MCF 10A (cell line): ENCODE data around the gene NPHP4. TPM values are rescaled to one million over a fixed set of nuclear protein-coding genes. Genes with fewer than 3 reads are reported as not detected.

Source experiments
- BruUV-seq: library from RNA; stranded (reverse); fragments of 400-500 nt; replicated peaks from 2 replicates; lab custom pipeline; 2021; lab: Mats Ljungman, UMichigan
- CTCF ChIA-PET: fragments of 300-600 bp; sonication (Branson Sonifier 250); formaldehyde crosslinking; extraction: SDS; loops from one replicate; lab custom pipeline; 2021; ENCODE audit warnings: antibody characterized with exemption, inconsistent platforms; lab: Yijun Ruan, JAX
- POLR2A ChIA-PET: fragments of 300-600, 350-650 bp; sonication (Branson Sonifier 250); formaldehyde crosslinking; extraction: SDS; loops from one replicate; lab custom pipeline; 2020; ENCODE audit warnings: antibody characterized with exemption, inconsistent platforms; lab: Yijun Ruan, JAX
- DNase-seq: peaks from one replicate; pipeline ENCODE4 v3.0.0-alpha.2; 2018; ENCODE audit not compliant: unreplicated experiment
- H3K27ac Mint-ChIP-seq: one replicate; pipeline ENCODE4 v1.8.0; 2022; ENCODE audit warnings: mild to moderate bottlenecking, low read depth, mixed read lengths; ENCODE audit not compliant: unreplicated experiment
- H3K27me3 Mint-ChIP-seq: one replicate; pipeline ENCODE4 v1.8.0; 2022; ENCODE audit warnings: mixed read lengths; ENCODE audit not compliant: insufficient read depth, unreplicated experiment
- H3K36me3 Mint-ChIP-seq: one replicate; pipeline ENCODE4 v1.8.0; 2022; ENCODE audit warnings: mild to moderate bottlenecking, moderate library complexity, mixed read lengths; ENCODE audit not compliant: insufficient read depth, unreplicated experiment
- H3K4me1 Mint-ChIP-seq: one replicate; pipeline ENCODE4 v1.8.0; 2022; ENCODE audit warnings: mixed read lengths; ENCODE audit not compliant: insufficient read depth, unreplicated experiment
- H3K4me3 Mint-ChIP-seq: one replicate; pipeline ENCODE4 v1.8.0; 2022; ENCODE audit warnings: mild to moderate bottlenecking, moderate library complexity, mixed read lengths; ENCODE audit not compliant: unreplicated experiment
- H3K9me3 Mint-ChIP-seq: one replicate; pipeline ENCODE4 v1.8.0; 2022; ENCODE audit warnings: mixed read lengths; ENCODE audit not compliant: unreplicated experiment
- CTCF ChIP-seq: fragments of 200-600 bp; IDR thresholded peaks from one replicate; pipeline ENCODE4 v1.8.0; 2022; ENCODE audit warnings: antibody characterized with exemption, mild to moderate bottlenecking; ENCODE audit not compliant: unreplicated experiment
- intact Hi-C: fragments of 100-400 bp; cut with micrococcal nuclease; formaldehyde crosslinking; loops from 2 replicates; pipeline ENCODE4 v1.14.1; 2022
- total RNA-seq: library from RNA; stranded (reverse); gene quantifications from 2 replicates; pipeline ENCODE4 v1.2.3, GENCODE V29; 2022

Gene NPHP4
- total RNA-seq, 1 experiment from 2014 or later: 14.4 TPM

GRCh38 chr1:5933676-5934057, 58.6 kb downstream of the NPHP4 start:
- H3K9me3 Mint-ChIP-seq: no peaks in the 10 kb centered on the region
- POLR2A ChIA-PET: interaction anchor here (0.6 to 1.0 kb wide), 2 partner anchors 9 to 316 kb away, joined by 3 read pairs; no protein-coding TSS in a partner anchor
- peaks cover 6% of the 10 kb centered on the region for H3K4me1 Mint-ChIP-seq
- intact Hi-C loops: no loop called here
- no TSS peak for BruUV-seq
- peaks cover 46% of the 10 kb centered on the region for H3K36me3 Mint-ChIP-seq
- H3K27ac Mint-ChIP-seq: no peak overlapping the region
- no peak for DNase-seq
- H3K27me3 Mint-ChIP-seq: no peaks in the 10 kb centered on the region
- no peak overlapping the region for H3K4me3 Mint-ChIP-seq
- TF ChIP-seq CTCF: no peak
- CTCF ChIA-PET: interaction anchor here (0.6 kb wide), 1 partner anchor 112 kb away, joined by 3 read pairs; no protein-coding TSS in a partner anchor

- BruUV-seq: no TSS peak
- H3K4me3 Mint-ChIP-seq: no peak overlapping the region
- CTCF ChIA-PET: no interaction called here
- H3K9me3 Mint-ChIP-seq: no peaks in the 10 kb centered on the region
- no peaks in the 10 kb centered on the region for H3K27me3 Mint-ChIP-seq
- intact Hi-C loops: no loop called here
- DNase-seq: no peak
- H3K4me1 Mint-ChIP-seq: peaks cover 11% of the 10 kb centered on the region
- peaks cover 46% of the 10 kb centered on the region for H3K36me3 Mint-ChIP-seq
- POLR2A ChIA-PET: interaction anchor here (0.6 to 1.0 kb wide), 2 partner anchors 10 to 317 kb away, joined by 3 read pairs; no protein-coding TSS in a partner anchor
- H3K27ac Mint-ChIP-seq: no peak overlapping the region
- no peak for TF ChIP-seq CTCF
These were observed 59.2 kb downstream of the NPHP4 start for GRCh38 chr1:5933050-5933449.

- no TSS peak for BruUV-seq
- ChIA-PET CTCF (interaction anchor here (1.0 kb wide), 1 partner anchor 14 kb away, joined by 3 read pairs; no protein-coding TSS in a partner anchor), POLR2A (interaction anchor here (1.1 kb wide), 1 partner anchor 9 kb away, joined by 3 read pairs; no protein-coding TSS in a partner anchor)
- Mint-ChIP-seq H3K9me3 (no peaks in the 10 kb centered on the region), H3K4me3 (no peak overlapping the region), H3K36me3 (peaks cover 42% of the 10 kb centered on the region), H3K4me1 (peaks cover 16% of the 10 kb centered on the region), H3K27me3 (no peaks in the 10 kb centered on the region), H3K27ac (peak overlapping the region; percentile 8)
- no peak for DNase-seq
- TF ChIP-seq CTCF: no peak
- intact Hi-C loops: no loop called here
These were observed 63.4 kb downstream of the NPHP4 start for GRCh38 chr1:5928714-5929400.

- H3K27me3 Mint-ChIP-seq: no peaks in the 10 kb centered on the region
- CTCF ChIA-PET: interaction anchor here (1.0 kb wide), 1 partner anchor 12 kb away, joined by 3 read pairs; no protein-coding TSS in a partner anchor
These were observed 64.5 kb downstream of the NPHP4 start for GRCh38 chr1:5927506-5928370.

More at GRCh38 chr1:5927506-5928370, 64.5 kb downstream of the NPHP4 start:
- BruUV-seq: no TSS peak
- Mint-ChIP-seq H3K4me3 (no peak overlapping the region), H3K27ac (peak overlapping the region; percentile 8), H3K9me3 (no peaks in the 10 kb centered on the region), H3K36me3 (peaks cover 32% of the 10 kb centered on the region), H3K4me1 (peaks cover 16% of the 10 kb centered on the region)
- POLR2A ChIA-PET: no interaction called here
- DNase-seq: peak; percentile 18
- intact Hi-C loops: no loop called here
- TF ChIP-seq CTCF: no peak
